Neuron (in vitro differentiated cells): ENCODE results near the gene MAST4.

ENCODE experiments used
- H2AFZ ChIP-seq: one replicate; pipeline ENCODE4 v1.6.1; 2013; ENCODE audit warnings: low read depth, mild to moderate bottlenecking, inconsistent platforms, low read length, moderate library complexity
- H3K27me3 ChIP-seq: one replicate; pipeline ENCODE4 v1.6.1; 2013; ENCODE audit warnings: low read length; ENCODE audit not compliant: insufficient read depth
- H3K36me3 ChIP-seq: one replicate; pipeline ENCODE4 v1.6.1; 2013; ENCODE audit warnings: low read length; ENCODE audit not compliant: insufficient read depth
- H3K4me1 ChIP-seq: one replicate; pipeline ENCODE4 v1.6.1; 2013; ENCODE audit warnings: low read length; ENCODE audit not compliant: insufficient read depth
- H3K4me3 ChIP-seq: 2 replicates; pipeline ENCODE4 v1.5.1; 2013; ENCODE audit warnings: mild to moderate bottlenecking, low read length, moderate library complexity
- H3K9me3 ChIP-seq: one replicate; pipeline ENCODE4 v1.6.1; 2013; ENCODE audit warnings: low read length

Gene MAST4

GRCh38 chr5:66945389-66946349, 349.5 kb downstream of the MAST4 start:
- no peaks in the 10 kb centered on the region for H3K9me3 ChIP-seq
- H3K36me3 ChIP-seq: no peaks in the 10 kb centered on the region
- no peak overlapping the region for H3K4me3 ChIP-seq
- H3K4me1 ChIP-seq: peaks cover 14% of the 10 kb centered on the region
- H2AFZ ChIP-seq: no peak overlapping the region
- no peaks in the 10 kb centered on the region for H3K27me3 ChIP-seq

- no peaks in the 10 kb centered on the region for H3K27me3 ChIP-seq
- peaks cover 24% of the 10 kb centered on the region for H3K4me1 ChIP-seq
- no peak overlapping the region for H3K4me3 ChIP-seq
- no peaks in the 10 kb centered on the region for H3K9me3 ChIP-seq
- H3K36me3 ChIP-seq: no peaks in the 10 kb centered on the region
- H2AFZ ChIP-seq: no peak overlapping the region
Observed at GRCh38 chr5:66947458-66947857, 351.3 kb downstream of the MAST4 start.

GRCh38 chr5:66949066-66949465, 352.9 kb downstream of the MAST4 start:
- Histone ChIP-seq H3K4me1 (peaks cover 24% of the 10 kb centered on the region), H2AFZ (no peak overlapping the region), H3K27me3 (no peaks in the 10 kb centered on the region), H3K36me3 (no peaks in the 10 kb centered on the region), H3K4me3 (no peak overlapping the region), H3K9me3 (no peaks in the 10 kb centered on the region)

GRCh38 chr5:66952153-66952552, 356.0 kb downstream of the MAST4 start:
- Histone ChIP-seq H3K4me1 (peaks cover 11% of the 10 kb centered on the region), H3K9me3 (no peaks in the 10 kb centered on the region), H3K36me3 (no peaks in the 10 kb centered on the region), H2AFZ (no peak overlapping the region), H3K4me3 (no peak overlapping the region), H3K27me3 (no peaks in the 10 kb centered on the region)

- H3K27me3 ChIP-seq: no peaks in the 10 kb centered on the region
- peaks cover 42% of the 10 kb centered on the region for H3K4me1 ChIP-seq
- no peak overlapping the region for H2AFZ ChIP-seq
- H3K4me3 ChIP-seq: no peak overlapping the region
- no peaks in the 10 kb centered on the region for H3K36me3 ChIP-seq
- H3K9me3 ChIP-seq: no peaks in the 10 kb centered on the region
Observed at GRCh38 chr5:66956439-66956838, 360.2 kb downstream of the MAST4 start.

GRCh38 chr5:66958201-66958979, 362.2 kb downstream of the MAST4 start:
- no peaks in the 10 kb centered on the region for H3K36me3 ChIP-seq
- peak overlapping the region; percentile 35 for H2AFZ ChIP-seq
- peak overlapping the region; percentile 51 for H3K4me3 ChIP-seq
- no peaks in the 10 kb centered on the region for H3K27me3 ChIP-seq
- H3K4me1 ChIP-seq: peaks cover 35% of the 10 kb centered on the region
- H3K9me3 ChIP-seq: no peaks in the 10 kb centered on the region

- Histone ChIP-seq H3K9me3 (no peaks in the 10 kb centered on the region), H3K27me3 (no peaks in the 10 kb centered on the region), H3K4me1 (peaks cover 38% of the 10 kb centered on the region), H3K36me3 (no peaks in the 10 kb centered on the region), H2AFZ (peak overlapping the region; percentile 35), H3K4me3 (peak overlapping the region; percentile 51)
Observed at GRCh38 chr5:66958980-66959641, 362.9 kb downstream of the MAST4 start.

GRCh38 chr5:66959653-66960052, 363.5 kb downstream of the MAST4 start:
- H3K27me3 ChIP-seq: no peaks in the 10 kb centered on the region
- no peaks in the 10 kb centered on the region for H3K9me3 ChIP-seq
- peak overlapping the region; percentile 35 for H2AFZ ChIP-seq
- peak overlapping the region; percentile 51 for H3K4me3 ChIP-seq
- no peaks in the 10 kb centered on the region for H3K36me3 ChIP-seq
- peaks cover 38% of the 10 kb centered on the region for H3K4me1 ChIP-seq

- no peak overlapping the region for H3K4me3 ChIP-seq
- no peaks in the 10 kb centered on the region for H3K9me3 ChIP-seq
- peaks cover 38% of the 10 kb centered on the region for H3K4me1 ChIP-seq
- H2AFZ ChIP-seq: peak overlapping the region; percentile 35
- no peaks in the 10 kb centered on the region for H3K27me3 ChIP-seq
- H3K36me3 ChIP-seq: no peaks in the 10 kb centered on the region
Observed at GRCh38 chr5:66960369-66961137, 364.4 kb downstream of the MAST4 start.

GRCh38 chr5:66963559-66963971, 367.4 kb downstream of the MAST4 start:
- Histone ChIP-seq H2AFZ (no peak overlapping the region), H3K9me3 (no peaks in the 10 kb centered on the region), H3K4me3 (no peak overlapping the region), H3K27me3 (no peaks in the 10 kb centered on the region), H3K4me1 (peaks cover 29% of the 10 kb centered on the region), H3K36me3 (no peaks in the 10 kb centered on the region)

GRCh38 chr5:66966439-66966838, 370.2 kb downstream of the MAST4 start:
- Histone ChIP-seq H2AFZ (no peak overlapping the region), H3K4me1 (peaks cover 19% of the 10 kb centered on the region), H3K27me3 (no peaks in the 10 kb centered on the region), H3K4me3 (no peak overlapping the region), H3K36me3 (no peaks in the 10 kb centered on the region), H3K9me3 (no peaks in the 10 kb centered on the region)

- H3K4me1 ChIP-seq: peaks cover 19% of the 10 kb centered on the region
- no peaks in the 10 kb centered on the region for H3K36me3 ChIP-seq
- no peak overlapping the region for H2AFZ ChIP-seq
- no peaks in the 10 kb centered on the region for H3K9me3 ChIP-seq
- no peaks in the 10 kb centered on the region for H3K27me3 ChIP-seq
- H3K4me3 ChIP-seq: no peak overlapping the region
Observed at GRCh38 chr5:66967102-66967501, 370.9 kb downstream of the MAST4 start.
